Breast epithelium (tissue), 4 donors: ENCODE data around the gene WDR86. TPM values are rescaled to one million over a fixed set of nuclear protein-coding genes. Genes with fewer than 3 reads are reported as not detected.

ENCODE experiments used
- DNase-seq, 2 donors: peaks; one replicate each; pipeline ENCODE4 v3.0.0-alpha.2; 2019; ENCODE audit warnings: low spot score in 2 of 2
- H3K27ac ChIP-seq, 2 donors: fragments of 200-600 bp; sonication (generic) in 1 of 2; one replicate each; pipeline ENCODE4 v1.5.1; 2016 to 2019; ENCODE audit warnings: mild to moderate bottlenecking in 1 of 2
- H3K27me3 ChIP-seq, 2 donors: fragments of 200-600 bp; sonication (generic) in 1 of 2; one replicate each; pipeline versions ENCODE4 v1.5.1 to v1.6.0; 2017 to 2019; ENCODE audit warnings: control low read depth in 1 of 2, mild to moderate bottlenecking in 1 of 2
- H3K36me3 ChIP-seq: fragments of 200-600 bp; one replicate; pipeline ENCODE4 v1.5.1; 2019
- H3K4me1 ChIP-seq, 2 donors: fragments of 200-600 bp; sonication (generic); one replicate each; pipeline ENCODE4 v1.5.1; 2016 to 2019; ENCODE audit warnings: control low read depth in 1 of 2
- H3K4me3 ChIP-seq, 3 donors: fragments of 200-600 bp; sonication (generic); 1 replicate in 2 of 3; 2 replicates in 1 of 3; pipeline ENCODE4 v1.5.1; 2016 to 2019; ENCODE audit warnings: mild to moderate bottlenecking in 3 of 3, moderate library complexity in 2 of 3
- H3K9me3 ChIP-seq, 2 donors: fragments of 200-600 bp; sonication (generic) in 1 of 2; one replicate each; pipeline ENCODE4 v1.5.1; 2016 to 2019; ENCODE audit warnings: control low read depth in 1 of 2
- CTCF ChIP-seq, 3 donors: fragments of 450-650 bp; IDR thresholded peaks; one replicate each; pipeline ENCODE4 v1.5.1; 2016 to 2017; ENCODE audit warnings: antibody characterized with exemption in 3 of 3, mild to moderate bottlenecking in 3 of 3, moderate library complexity in 3 of 3
- POLR2A ChIP-seq: fragments of 450-650 bp; IDR thresholded peaks from one replicate; pipeline ENCODE4 v1.6.1; 2016; ENCODE audit warnings: antibody characterized with exemption, mild to moderate bottlenecking, moderate library complexity
- POLR2AphosphoS5 ChIP-seq, 3 donors: sonication (generic); formaldehyde crosslinking; IDR thresholded peaks; one replicate each; pipeline ENCODE4 v1.6.1; 2017; ENCODE audit warnings: antibody characterized with exemption in 3 of 3
- intact Hi-C: fragments of 100-400 bp; cut with DNase I; formaldehyde crosslinking; loops from one replicate; pipeline ENCODE4 v1.15.1; 2023; ENCODE audit warnings: low total_unique reads
- total RNA-seq, 3 donors: library from RNA; depleted of rRNA; stranded (reverse); fragments of >200 nt; gene quantifications; one replicate each; pipeline ENCODE4 v1.1.0, GENCODE V29; 2016

The WDR86 gene
- total RNA-seq, 3 donors from 2014 or later, result 15.5 to 61.5 (median 57.0) TPM

- Histone ChIP-seq H3K4me1 (no peaks in the 10 kb centered on the region), H3K4me3 (no peak overlapping the region), H3K27me3 (no peaks in the 10 kb centered on the region), H3K27ac (no peak overlapping the region), H3K9me3 (no peaks in the 10 kb centered on the region), H3K36me3 (no peaks in the 10 kb centered on the region)
- TF ChIP-seq POLR2AphosphoS5 (IDR thresholded peaks at IDR 0.05), result no peak
- TF ChIP-seq CTCF (IDR thresholded peaks at IDR 0.05), result no peak
- TF ChIP-seq POLR2A, result no peak
- intact Hi-C loops, result no loop called here
- DNase-seq, result no peak
Observed at GRCh38 chr7:151352512-151352911, 57.3 kb downstream of the WDR86 start.

- intact Hi-C loops, result no loop called here
- no peaks in the 10 kb centered on the region for H3K9me3 ChIP-seq
- H3K4me1 ChIP-seq, result no peaks in the 10 kb centered on the region
- H3K27me3 ChIP-seq, result no peaks in the 10 kb centered on the region
- no peak overlapping the region for H3K27ac ChIP-seq
- H3K36me3 ChIP-seq, result no peaks in the 10 kb centered on the region
- no peak for TF ChIP-seq CTCF (IDR thresholded peaks at IDR 0.05)
- no peak for TF ChIP-seq POLR2AphosphoS5 (IDR thresholded peaks at IDR 0.05)
- no peak for TF ChIP-seq POLR2A
- no peak for DNase-seq
- H3K4me3 ChIP-seq, result no peak overlapping the region
Observed at GRCh38 chr7:151351967-151352366, 57.9 kb downstream of the WDR86 start.

GRCh38 chr7:151351027-151351426 lies 58.8 kb downstream of the WDR86 start:
- no peak overlapping the region for H3K4me3 ChIP-seq
- H3K27me3 ChIP-seq, result no peaks in the 10 kb centered on the region
- intact Hi-C loops, result no loop called here
- no peaks in the 10 kb centered on the region for H3K9me3 ChIP-seq
- TF ChIP-seq POLR2A (no peak), POLR2AphosphoS5 (IDR thresholded peaks at IDR 0.05) (no peak), CTCF (IDR thresholded peaks at IDR 0.05) (no peak)
- H3K4me1 ChIP-seq, result no peaks in the 10 kb centered on the region
- no peak overlapping the region for H3K27ac ChIP-seq
- DNase-seq, result no peak
- H3K36me3 ChIP-seq, result no peaks in the 10 kb centered on the region

GRCh38 chr7:151349507-151349853 lies 60.4 kb downstream of the WDR86 start:
- Histone ChIP-seq H3K9me3 (no peaks in the 10 kb centered on the region), H3K27ac (peak overlapping the region; percentile 42 to 60), H3K27me3 (no peaks in the 10 kb centered on the region), H3K4me1 (no peaks in the 10 kb centered on the region), H3K4me3 (peak overlapping the region in 1 of 3 donors; percentile 36), H3K36me3 (no peaks in the 10 kb centered on the region)
- no peak for DNase-seq
- intact Hi-C loops, result no loop called here
- no peak for TF ChIP-seq POLR2A
- no peak for TF ChIP-seq CTCF (IDR thresholded peaks at IDR 0.05)
- no peak for TF ChIP-seq POLR2AphosphoS5 (IDR thresholded peaks at IDR 0.05)

- no peaks in the 10 kb centered on the region for H3K9me3 ChIP-seq
- no peaks in the 10 kb centered on the region for H3K27me3 ChIP-seq
- H3K27ac ChIP-seq, result peak overlapping the region; percentile 42 to 60
- intact Hi-C loops, result no loop called here
- no peak for TF ChIP-seq CTCF (IDR thresholded peaks at IDR 0.05)
- TF ChIP-seq POLR2A, result no peak
- TF ChIP-seq POLR2AphosphoS5 (IDR thresholded peaks at IDR 0.05), result no peak
- DNase-seq, result no peak
- H3K4me1 ChIP-seq, result no peaks in the 10 kb centered on the region
- H3K4me3 ChIP-seq, result no peak overlapping the region
- no peaks in the 10 kb centered on the region for H3K36me3 ChIP-seq
Observed at GRCh38 chr7:151348970-151349369, 60.9 kb downstream of the WDR86 start.
